ENCODE results near the gene C2CD4C.
"Not testable (repeated sequence)": the region's sequence is repeated elsewhere in the genome, so short reads cannot be mapped to it uniquely, and the experiment has no call there.

Gene C2CD4C

GRCh38 chr19:362154-362553 lies 46.8 kb downstream of the C2CD4C start:
- DNase-seq, result no peak

GRCh38 chr19:359653-359925 lies 49.4 kb downstream of the C2CD4C start:
- DNase-seq, result no peak

- not testable (repeated sequence) for DNase-seq
Observed at GRCh38 chr19:355536-355935, 53.4 kb downstream of the C2CD4C start.

Data from NCI-H1092 (cell line).